Common myeloid progenitor, CD34-positive (primary cell): ENCODE data around the gene CRTC3.
A peak's percentile ranks its signal among the peaks of the same experiment; 100 is the strongest.
"Not testable (repeated sequence)": the region's sequence is repeated elsewhere in the genome, so short reads cannot be mapped to it uniquely, and the experiment has no call there.

Experiments used
- CTCF ChIA-PET: fragments of 350-600 bp; sonication (Branson Sonifier 250); formaldehyde crosslinking; loops from one replicate; lab custom pipeline; 2021; ENCODE audit warnings: antibody characterized with exemption; lab: Charles Lee
- POLR2A ChIA-PET: fragments of 350-600 bp; sonication (Branson Sonifier 250); formaldehyde crosslinking; loops from one replicate; lab custom pipeline; 2021; ENCODE audit warnings: antibody characterized with exemption; lab: Charles Lee
- DNase-seq, 3 donors: peaks; one replicate each; pipeline versions ENCODE4 v3.0.0 to v3.0.0-alpha.2; 2013
- H3K27ac ChIP-seq, 2 experiments: 1 replicate in 1 of 2; 2 replicates in 1 of 2; pipeline ENCODE4 v1.7.0; 2013; ENCODE audit warnings: inconsistent platforms in 2 of 2, low read length in 2 of 2, mild to moderate bottlenecking in 2 of 2, low read depth in 1 of 2, moderate library complexity in 1 of 2; ENCODE audit not compliant: severe bottlenecking in 2 of 2, insufficient read depth in 1 of 2, poor library complexity in 1 of 2
- H3K27me3 ChIP-seq, 5 experiments: replicated peaks in 2 of 5; 1 replicate in 3 of 5; 2 replicates in 2 of 5; pipeline versions ENCODE4 v1.6.1 to v1.7.0; 2013; ENCODE audit warnings: low read length in 4 of 5, mild to moderate bottlenecking in 2 of 5, moderate library complexity in 2 of 5, inconsistent platforms in 1 of 5; ENCODE audit not compliant: insufficient read depth in 5 of 5, control insufficient read depth in 4 of 5
- H3K36me3 ChIP-seq, 4 experiments: 1 replicate in 2 of 4; 2 replicates in 2 of 4; pipeline versions ENCODE4 v1.6.1 to v1.7.0; 2013; ENCODE audit warnings: low read length in 3 of 4, control low read depth in 1 of 4, mild to moderate bottlenecking in 1 of 4; ENCODE audit not compliant: control insufficient read depth in 4 of 4, insufficient read depth in 4 of 4
- H3K4me1 ChIP-seq, 4 experiments: 1 replicate in 3 of 4; 2 replicates in 1 of 4; pipeline versions ENCODE4 v1.6.1 to v1.7.1; 2013; ENCODE audit warnings: low read length in 3 of 4, mild to moderate bottlenecking in 3 of 4, control low read depth in 1 of 4, inconsistent platforms in 1 of 4, moderate library complexity in 1 of 4; ENCODE audit not compliant: control insufficient read depth in 4 of 4, insufficient read depth in 4 of 4; ENCODE audit errors: control extremely low read depth in 1 of 4
- H3K4me3 ChIP-seq, 7 experiments: 1 replicate in 4 of 7; 2 replicates in 3 of 7; pipeline versions ENCODE4 v1.5.1 to v1.7.0; 2013; ENCODE audit warnings: mild to moderate bottlenecking in 7 of 7, low read length in 6 of 7, moderate library complexity in 6 of 7, inconsistent platforms in 2 of 7, low read depth in 2 of 7, control low read depth in 1 of 7; ENCODE audit not compliant: insufficient read depth in 4 of 7, control insufficient read depth in 1 of 7; ENCODE audit errors: extremely low read depth in 1 of 7
- H3K9me3 ChIP-seq, 5 experiments: 1 replicate in 4 of 5; 2 replicates in 1 of 5; pipeline versions ENCODE4 v1.6.1 to v1.7.1; 2013; ENCODE audit warnings: low read length in 4 of 5, mild to moderate bottlenecking in 2 of 5, inconsistent platforms in 1 of 5, low read depth in 1 of 5, moderate library complexity in 1 of 5; ENCODE audit not compliant: control insufficient read depth in 4 of 5, insufficient read depth in 2 of 5; ENCODE audit errors: control extremely low read depth in 1 of 5
- WGBS: methylation state at CpG from one replicate; pipeline ENCODE4 v1.1.5; 2013; ENCODE audit not compliant: insufficient coverage; 5-methylcytosine and 5-hydroxymethylcytosine counted together

The CRTC3 gene

DNA sequence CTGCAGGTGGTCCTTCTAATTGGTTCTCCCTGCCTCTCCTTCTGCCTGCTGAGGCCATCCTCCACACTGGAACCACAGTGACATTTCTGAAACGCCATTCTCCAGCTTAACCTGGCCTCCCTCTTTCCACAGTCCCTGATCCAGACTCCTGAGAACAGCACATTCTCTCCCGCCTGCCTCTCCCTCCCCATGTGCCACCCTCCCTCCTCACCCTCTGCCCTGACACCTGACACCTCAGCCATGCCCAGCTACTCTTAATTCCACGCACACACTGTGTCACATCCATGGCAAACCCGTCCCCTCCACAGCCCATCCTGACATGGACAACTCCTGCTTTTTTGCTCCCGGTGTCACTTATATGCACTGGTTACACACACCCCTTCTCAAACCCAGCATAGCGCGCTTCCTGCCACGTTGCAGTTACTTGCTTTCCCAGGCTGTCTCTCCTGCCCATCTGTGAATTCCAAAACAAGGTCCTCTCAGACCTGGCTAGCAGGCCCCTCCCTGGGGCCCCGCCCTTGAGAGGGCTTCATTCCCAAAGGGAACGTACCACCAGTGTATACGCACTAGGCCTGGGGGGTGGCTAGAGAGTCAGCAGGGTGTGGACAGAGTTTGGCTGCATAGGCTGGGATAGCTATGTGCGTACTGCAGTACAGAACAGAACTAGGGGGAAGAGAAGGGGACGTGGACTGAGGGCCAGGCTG, 94.7 kb downstream of the CRTC3 start:
- peaks cover 9 to 17% (median 15%) of the 10 kb centered on the region in 4 experiments for H3K4me1 ChIP-seq
- H3K27me3 ChIP-seq: no peaks in the 10 kb centered on the region
- no peak for DNase-seq
- ChIA-PET CTCF (no interaction called here), POLR2A (no interaction called here)
- H3K9me3 ChIP-seq: no peaks in the 10 kb centered on the region
- peaks cover 11 to 55% (median 46%) of the 10 kb centered on the region in 4 experiments for H3K36me3 ChIP-seq
- 98% methylated on average over 13 of the region's 13 CpGs for WGBS
- H3K4me3 ChIP-seq: no peak overlapping the region
- H3K27ac ChIP-seq: no peak overlapping the region

DNA sequence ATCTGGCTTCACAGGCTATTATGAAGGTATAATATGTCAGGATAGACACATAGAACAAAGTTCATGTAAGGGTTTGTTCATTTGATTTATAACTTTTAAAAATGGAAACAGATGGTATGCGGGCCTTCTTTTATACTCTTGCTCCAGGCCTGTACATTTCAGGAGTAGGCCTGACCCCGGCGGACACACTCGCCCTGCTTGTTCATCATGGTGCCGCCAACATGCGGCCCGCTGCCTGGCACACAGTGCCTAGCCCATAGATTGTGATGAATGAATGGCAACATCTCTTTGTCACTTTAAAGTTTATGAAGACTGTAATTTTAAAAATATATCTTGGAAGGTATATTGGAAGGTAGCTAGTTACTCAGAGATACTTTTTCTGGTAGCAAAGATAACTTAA, 95.3 kb downstream of the CRTC3 start:
- Histone ChIP-seq H3K27me3 (no peaks in the 10 kb centered on the region), H3K27ac (no peak overlapping the region), H3K36me3 (peaks cover 12 to 61% (median 52%) of the 10 kb centered on the region in 4 experiments), H3K4me3 (no peak overlapping the region), H3K9me3 (no peaks in the 10 kb centered on the region), H3K4me1 (peaks cover 5 to 11% (median 9%) of the 10 kb centered on the region in 4 experiments)
- POLR2A ChIA-PET: no interaction called here
- no peak for DNase-seq
- CTCF ChIA-PET: no interaction called here
- WGBS: 87% methylated on average over 4 of the region's 7 CpGs

GRCh38 chr15:90629217-90629616, 99.5 kb downstream of the CRTC3 start:
- Histone ChIP-seq H3K9me3 (no peaks in the 10 kb centered on the region), H3K27me3 (no peaks in the 10 kb centered on the region), H3K4me1 (no peaks in the 10 kb centered on the region), H3K27ac (no peak overlapping the region), H3K4me3 (no peak overlapping the region), H3K36me3 (peaks cover 11 to 65% (median 52%) of the 10 kb centered on the region in 4 experiments)
- 100% methylated on average over 3 of the region's 12 CpGs for WGBS
- CTCF ChIA-PET: interaction anchor here (1.0 kb wide), 2 partner anchors 11 to 306 kb away, joined by 3 read pairs; no protein-coding TSS in a partner anchor
- no peak for DNase-seq
- POLR2A ChIA-PET: no interaction called here

- Histone ChIP-seq H3K4me3 (no peak overlapping the region), H3K27ac (no peak overlapping the region), H3K27me3 (no peaks in the 10 kb centered on the region), H3K9me3 (no peaks in the 10 kb centered on the region), H3K36me3 (peaks cover 8 to 51% (median 33%) of the 10 kb centered on the region in 4 experiments), H3K4me1 (peaks cover 0 to 6% (median 3%) of the 10 kb centered on the region in 4 experiments)
- POLR2A ChIA-PET: no interaction called here
- WGBS: 100% methylated on average over 3 of the region's 3 CpGs
- CTCF ChIA-PET: no interaction called here
- no peak for DNase-seq
Measured at GRCh38 chr15:90633360-90633759, 103.6 kb downstream of the CRTC3 start.

DNA sequence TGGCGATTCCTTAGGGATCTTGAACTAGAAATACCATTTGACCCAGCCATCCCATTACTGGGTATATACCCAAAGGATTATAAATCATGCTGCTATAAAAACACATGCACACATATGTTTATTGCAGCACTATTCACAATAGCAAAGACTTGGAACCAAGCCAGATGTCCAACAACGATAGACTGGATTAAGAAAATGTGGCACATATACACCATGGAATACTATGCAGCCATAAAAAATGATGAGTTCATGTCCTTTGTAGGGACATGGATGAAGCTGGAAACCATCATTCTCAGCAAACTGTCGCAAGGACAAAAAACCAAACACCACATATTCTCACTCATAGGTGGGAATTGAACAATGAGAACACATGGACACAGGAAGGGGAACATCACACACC, 107.3 kb downstream of the CRTC3 start:
- H3K9me3 ChIP-seq, H3K4me3 ChIP-seq, H3K27ac ChIP-seq, H3K27me3 ChIP-seq, POLR2A ChIA-PET, DNase-seq, CTCF ChIA-PET: not testable (repeated sequence)
- Histone ChIP-seq H3K4me1 (peaks cover 0 to 12% (median 4%) of the 10 kb centered on the region in 4 experiments), H3K36me3 (peaks cover 5 to 50% (median 31%) of the 10 kb centered on the region in 4 experiments)
- WGBS: no CpG with 5 or more reads among the region's 3 CpGs

DNA sequence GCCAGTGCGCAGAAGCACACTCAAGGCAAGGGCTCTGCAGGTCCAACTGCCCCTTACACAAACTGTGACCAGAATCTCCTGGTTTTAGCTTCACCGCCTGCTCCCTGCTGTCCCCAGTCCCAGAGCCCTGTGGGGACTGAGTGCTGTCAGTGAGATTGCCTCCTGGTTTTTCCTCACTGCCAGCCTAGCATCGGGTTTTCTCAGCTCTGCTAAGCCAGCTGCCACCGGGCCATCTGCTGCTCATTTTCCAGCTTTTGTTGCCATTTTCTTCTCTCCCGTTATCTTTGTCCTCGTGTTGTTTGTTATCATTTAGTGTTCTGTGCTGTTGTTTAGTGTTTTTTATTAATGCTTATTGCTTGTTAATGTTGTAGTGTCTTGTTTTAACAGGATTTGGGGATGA, 108.0 kb downstream of the CRTC3 start:
- Histone ChIP-seq H3K27ac (no peak overlapping the region), H3K4me3 (no peak overlapping the region), H3K4me1 (peaks cover 0 to 12% (median 4%) of the 10 kb centered on the region in 4 experiments), H3K36me3 (peaks cover 7 to 53% (median 37%) of the 10 kb centered on the region in 4 experiments), H3K9me3 (no peaks in the 10 kb centered on the region), H3K27me3 (no peaks in the 10 kb centered on the region)
- no peak for DNase-seq
- ChIA-PET POLR2A (no interaction called here), CTCF (interaction anchor here (1.3 kb wide), 1 partner anchor 18 kb away, joined by 5 read pairs; no protein-coding TSS in a partner anchor)
- WGBS: 92% methylated on average over 5 of the region's 6 CpGs

DNA sequence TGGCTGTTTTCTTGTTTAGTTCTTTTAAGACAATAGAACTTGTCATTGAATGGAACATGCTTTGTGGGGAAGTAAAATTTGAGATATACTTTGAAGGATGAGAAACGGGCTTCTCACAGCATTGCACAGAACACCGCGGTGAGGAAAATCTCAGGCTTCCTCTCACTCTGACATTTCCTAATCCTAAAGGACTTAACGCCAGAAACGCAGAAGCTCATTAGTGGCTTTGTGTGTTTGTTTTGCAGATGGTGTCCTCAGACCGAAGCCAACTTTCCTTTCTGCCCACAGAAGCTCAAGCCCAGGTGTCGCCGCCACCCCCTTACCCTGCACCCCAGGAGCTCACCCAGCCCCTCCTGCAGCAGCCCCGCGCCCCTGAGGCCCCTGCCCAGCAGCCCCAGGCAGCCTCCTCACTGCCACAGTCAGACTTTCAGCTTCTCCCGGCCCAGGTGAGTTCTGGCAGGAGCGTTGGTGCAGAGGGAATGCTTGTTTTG, 108.5 kb downstream of the CRTC3 start:
- no peaks in the 10 kb centered on the region for H3K9me3 ChIP-seq
- CTCF ChIA-PET: interaction anchor here (1.3 kb wide), 1 partner anchor 19 kb away, joined by 5 read pairs; no protein-coding TSS in a partner anchor
- peaks cover 0 to 12% (median 4%) of the 10 kb centered on the region in 4 experiments for H3K4me1 ChIP-seq
- POLR2A ChIA-PET: no interaction called here
- DNase-seq: peak in 2 of 3 donors; percentile 56 to 58
- H3K4me3 ChIP-seq: no peak overlapping the region
- no peaks in the 10 kb centered on the region for H3K27me3 ChIP-seq
- H3K36me3 ChIP-seq: peaks cover 9 to 53% (median 40%) of the 10 kb centered on the region in 4 experiments
- WGBS: 59% methylated on average over 6 of the region's 12 CpGs
- no peak overlapping the region for H3K27ac ChIP-seq
